B cell (primary cell): ENCODE measurements around the gene ZIC5. TPM values are rescaled to one million over a fixed set of nuclear protein-coding genes. Genes with fewer than 3 reads are reported as not detected.

Experiments
- ATAC-seq: fragments of 200-7000 bp; cut with Tn5 transposase; one replicate; pipeline ENCODE4 v1.10.0; 2021; ENCODE audit warnings: low read depth, mild to moderate bottlenecking, moderate number of reproducible peaks, moderate library complexity
- CTCF ChIA-PET: fragments of 350-600 bp; sonication (Branson Sonifier 250); formaldehyde crosslinking; loops from one replicate; lab custom pipeline; 2021; ENCODE audit warnings: antibody characterized with exemption, inconsistent platforms; lab: Charles Lee
- POLR2A ChIA-PET: fragments of 350-600 bp; sonication (Branson Sonifier 250); formaldehyde crosslinking; loops from one replicate; lab custom pipeline; 2021; ENCODE audit warnings: antibody characterized with exemption; lab: Charles Lee
- DNase-seq: peaks from one replicate; pipeline ENCODE4 v3.0.0; 2013
- H2AFZ ChIP-seq: 2 replicates; pipeline ENCODE4 v1.6.1; 2012; ENCODE audit warnings: mild to moderate bottlenecking, low read depth, low read length; ENCODE audit not compliant: insufficient read depth, poor library complexity, severe bottlenecking
- H3K27ac ChIP-seq, 2 donors: 1 replicate in 1 of 2; 2 replicates in 1 of 2; pipeline ENCODE4 v1.5.1; 2012 to 2013; ENCODE audit warnings: low read length in 2 of 2, mild to moderate bottlenecking in 2 of 2, moderate library complexity in 1 of 2
- H3K27me3 ChIP-seq, 4 experiments: fragments of 200-600 bp in 1 of 4; sonication (generic) in 1 of 4; replicated peaks in 1 of 4; 1 replicate in 2 of 4; 2 replicates in 2 of 4; pipeline versions ENCODE4 v1.6.1 to v1.7.0; 2013 to 2016; ENCODE audit warnings: low read length in 3 of 4, mild to moderate bottlenecking in 2 of 4, mixed read lengths in 1 of 4, moderate library complexity in 1 of 4; ENCODE audit not compliant: insufficient read depth in 4 of 4, control insufficient read depth in 3 of 4; ENCODE audit errors: control extremely low read depth in 1 of 4
- H3K36me3 ChIP-seq, 2 experiments: replicated peaks in 1 of 2; 1 replicate in 1 of 2; 2 replicates in 1 of 2; pipeline versions ENCODE4 v1.6.1 to v1.7.1; 2013; ENCODE audit warnings: low read length in 1 of 2; ENCODE audit not compliant: insufficient read depth in 2 of 2, control insufficient read depth in 1 of 2; ENCODE audit errors: control extremely low read depth in 1 of 2, extremely low read depth in 1 of 2
- H3K4me1 ChIP-seq, 2 donors: fragments of 200-600 bp in 1 of 2; sonication (generic) in 1 of 2; 1 replicate in 1 of 2; 2 replicates in 1 of 2; pipeline versions ENCODE4 v1.5.1 to v1.6.1; 2013 to 2017; ENCODE audit warnings: low read length in 2 of 2; ENCODE audit not compliant: control insufficient read depth in 2 of 2, insufficient read depth in 2 of 2
- H3K4me2 ChIP-seq: replicated peaks from 2 replicates; pipeline ENCODE3; 2012; ENCODE audit warnings: mild to moderate bottlenecking, low read depth, low read length; ENCODE audit not compliant: poor library complexity, severe bottlenecking
- H3K4me3 ChIP-seq, 5 experiments: fragments of 200-600 bp in 1 of 5; sonication (generic) in 1 of 5; 1 replicate in 3 of 5; 2 replicates in 2 of 5; pipeline versions ENCODE4 v1.5.1 to v1.7.0; 2011 to 2016; ENCODE audit warnings: low read length in 4 of 5, mild to moderate bottlenecking in 4 of 5, low read depth in 2 of 5, control low read depth in 1 of 5, moderate library complexity in 1 of 5; ENCODE audit not compliant: insufficient read depth in 1 of 5; ENCODE audit errors: control extremely low read depth in 1 of 5, extremely low read depth in 1 of 5
- H3K79me2 ChIP-seq: fragments of 200-600 bp; sonication (generic); one replicate; pipeline ENCODE4 v1.6.0; 2016; ENCODE audit warnings: low read length; ENCODE audit not compliant: control insufficient read depth, insufficient read depth
- H3K9ac ChIP-seq: fragments of 200-600 bp; sonication (generic); 2 replicates; pipeline ENCODE4 v1.6.1; 2017; ENCODE audit warnings: mild to moderate bottlenecking, low read length, moderate library complexity
- H3K9me3 ChIP-seq, 3 donors: one replicate each; pipeline versions ENCODE4 v1.6.1 to v1.7.1; 2013; ENCODE audit warnings: low read length in 2 of 3; ENCODE audit not compliant: control insufficient read depth in 2 of 3, insufficient read depth in 1 of 3; ENCODE audit errors: control extremely low read depth in 1 of 3
- H4K20me1 ChIP-seq: 2 replicates; pipeline ENCODE4 v1.6.0; 2012; ENCODE audit warnings: mild to moderate bottlenecking, low read length; ENCODE audit not compliant: insufficient read depth, control insufficient read depth, poor library complexity, severe bottlenecking
- H3K27ac Mint-ChIP-seq: one replicate; pipeline ENCODE4 v1.8.0; 2021; ENCODE audit warnings: mixed read lengths
- H3K27me3 Mint-ChIP-seq: one replicate; pipeline ENCODE4 v1.8.0; 2021; ENCODE audit warnings: mixed read lengths
- H3K4me1 Mint-ChIP-seq: one replicate; pipeline ENCODE4 v1.8.0; 2021; ENCODE audit warnings: mixed read lengths
- H3K4me3 Mint-ChIP-seq: one replicate; pipeline ENCODE4 v1.8.0; 2021; ENCODE audit warnings: mixed read lengths
- H3K9me3 Mint-ChIP-seq: one replicate; pipeline ENCODE4 v1.8.0; 2022; ENCODE audit warnings: mixed read lengths; ENCODE audit not compliant: insufficient read depth
- CTCF ChIP-seq: fragments of 200-600 bp; IDR thresholded peaks from one replicate; pipeline ENCODE4 v1.8.0; 2022; ENCODE audit warnings: antibody characterized with exemption, mild to moderate bottlenecking
- EZH2 ChIP-seq: IDR thresholded peaks from 2 replicates; pipeline ENCODE4 v1.6.1; 2012; ENCODE audit warnings: borderline replicate concordance, low read depth, mild to moderate bottlenecking, moderate library complexity, low read length; ENCODE audit not compliant: insufficient read depth, poor library complexity, severe bottlenecking
- WGBS: methylation state at CpG from one replicate; pipeline ENCODE4 v1.1.5; 2013; ENCODE audit warnings: missing lambda C conversion rate; ENCODE audit not compliant: insufficient coverage; 5-methylcytosine and 5-hydroxymethylcytosine counted together
- intact Hi-C: fragments of 100-400 bp; cut with micrococcal nuclease; formaldehyde crosslinking; loops from one replicate; pipeline ENCODE4 v1.10.0; 2022
- polyA plus RNA-seq: library from polyadenylated mRNA; depleted of rRNA; stranded (reverse); fragments of >200 nt; gene quantifications from 2 replicates; pipeline ENCODE4 v1.2.3, GENCODE V29; 2012
- total RNA-seq, 2 donors: library from RNA; stranded (reverse); fragments of 120-200 nt in 1 of 2; gene quantifications; 1 replicate in 1 of 2; 2 replicates in 1 of 2; pipeline versions ENCODE4 v1.2.3 to v1.2.4, GENCODE V29; 2013 to 2022

ZIC5 gene
- total and polyA plus RNA-seq, 2 donors (not counting 1 experiment from before 2014, with no cell fraction given), result not detected

GRCh38 chr13:99995589-99996380, 24.2 kb upstream of the ZIC5 start:
- Histone ChIP-seq H4K20me1 (no peaks in the 10 kb centered on the region), H3K36me3 (no peaks in the 10 kb centered on the region), H3K4me1 (peaks cover 7 to 31% of the 10 kb centered on the region in 2 donors), H3K4me3 (peak overlapping the region in 1 of 5 experiments; percentile 0), H3K27ac (no peak overlapping the region), H3K27me3 (peaks cover 8 to 76% (median 65%) of the 10 kb centered on the region in 4 experiments), H3K4me2 (peak overlapping the region; percentile 27), H3K79me2 (no peaks in the 10 kb centered on the region), H3K9ac (no peak overlapping the region), H2AFZ (no peak overlapping the region), H3K9me3 (peaks cover 4 to 39% (median 18%) of the 10 kb centered on the region in 3 donors)
- no peak overlapping the region for H3K4me3 Mint-ChIP-seq
- H3K27me3 Mint-ChIP-seq, result peaks cover 72% of the 10 kb centered on the region
- CTCF ChIA-PET, result interaction anchor here (0.6 kb wide), 1 partner anchor 36 kb away, joined by 3 read pairs; no protein-coding TSS in a partner anchor
- ATAC-seq (no peak), DNase-seq (peak; percentile 52)
- POLR2A ChIA-PET, result no interaction called here
- H3K4me1 Mint-ChIP-seq, result peaks cover 2% of the 10 kb centered on the region
- H3K9me3 Mint-ChIP-seq, result peaks cover 3% of the 10 kb centered on the region
- no peak overlapping the region for H3K27ac Mint-ChIP-seq
- WGBS, result 0% methylated on average over 6 of the region's 21 CpGs
- TF ChIP-seq CTCF (no peak), EZH2 (peak; percentile 93)
- intact Hi-C loops, result loop anchor here (2.0 to 5.0 kb wide), 2 partner anchors 15 to 33 kb away; partner anchors contain the start of gene ZIC2

- Histone ChIP-seq H4K20me1 (no peaks in the 10 kb centered on the region), H3K27me3 (peaks cover 8 to 82% (median 68%) of the 10 kb centered on the region in 4 experiments), H3K4me1 (peaks cover 14 to 36% of the 10 kb centered on the region in 2 donors), H3K79me2 (no peaks in the 10 kb centered on the region), H2AFZ (no peak overlapping the region), H3K4me2 (no peak overlapping the region), H3K9me3 (peaks cover 4 to 45% (median 21%) of the 10 kb centered on the region in 3 donors), H3K27ac (no peak overlapping the region), H3K4me3 (no peak overlapping the region), H3K9ac (no peak overlapping the region), H3K36me3 (no peaks in the 10 kb centered on the region)
- ChIA-PET CTCF (interaction anchor here (0.6 kb wide), 1 partner anchor 101 kb away, joined by 5 read pairs; no protein-coding TSS in a partner anchor), POLR2A (no interaction called here)
- TF ChIP-seq EZH2, result no peak
- no peak for TF ChIP-seq CTCF
- intact Hi-C loops, result loop anchor here (2.0 to 5.0 kb wide), 2 partner anchors 14 to 33 kb away; partner anchors contain the start of gene ZIC2
- H3K4me1 Mint-ChIP-seq, result peaks cover 4% of the 10 kb centered on the region
- WGBS, result 14% methylated on average over 1 of the region's 3 CpGs
- no peak for ATAC-seq
- no peak overlapping the region for H3K27ac Mint-ChIP-seq
- H3K9me3 Mint-ChIP-seq, result peaks cover 3% of the 10 kb centered on the region
- H3K27me3 Mint-ChIP-seq, result peaks cover 77% of the 10 kb centered on the region
- H3K4me3 Mint-ChIP-seq, result no peak overlapping the region
- no peak for DNase-seq
Observed at GRCh38 chr13:99995104-99995588, 23.6 kb upstream of the ZIC5 start.
